Fibroblast of villous mesenchyme (primary cell): ENCODE data around the gene RALGPS1. TPM values are rescaled to one million over a fixed set of nuclear protein-coding genes. Genes with fewer than 3 reads are reported as not detected.

Experiments used
- DNase-seq: peaks from one replicate; pipeline ENCODE4 v3.0.0-alpha.2; 2010; ENCODE audit warnings: low read depth
- H3K4me3 ChIP-seq: 2 replicates; pipeline ENCODE4 v1.5.1; 2011; ENCODE audit warnings: low read depth, mild to moderate bottlenecking, low read length
- total RNA-seq: library from RNA; depleted of rRNA; stranded (reverse); fragments of >200 nt; gene quantifications from 2 replicates; pipeline ENCODE4 v1.2.3, GENCODE V29; 2012
- TF ChIP-seq, protein P1 (sequence below): IDR thresholded peaks from 2 replicates; pipeline ENCODE4 v1.5.1; 2012; ENCODE audit warnings: low read depth, mild to moderate bottlenecking, low read length; ENCODE audit not compliant: insufficient read depth

The RALGPS1 gene
- total RNA-seq, 1 donor, result 2.6 TPM

DNA sequence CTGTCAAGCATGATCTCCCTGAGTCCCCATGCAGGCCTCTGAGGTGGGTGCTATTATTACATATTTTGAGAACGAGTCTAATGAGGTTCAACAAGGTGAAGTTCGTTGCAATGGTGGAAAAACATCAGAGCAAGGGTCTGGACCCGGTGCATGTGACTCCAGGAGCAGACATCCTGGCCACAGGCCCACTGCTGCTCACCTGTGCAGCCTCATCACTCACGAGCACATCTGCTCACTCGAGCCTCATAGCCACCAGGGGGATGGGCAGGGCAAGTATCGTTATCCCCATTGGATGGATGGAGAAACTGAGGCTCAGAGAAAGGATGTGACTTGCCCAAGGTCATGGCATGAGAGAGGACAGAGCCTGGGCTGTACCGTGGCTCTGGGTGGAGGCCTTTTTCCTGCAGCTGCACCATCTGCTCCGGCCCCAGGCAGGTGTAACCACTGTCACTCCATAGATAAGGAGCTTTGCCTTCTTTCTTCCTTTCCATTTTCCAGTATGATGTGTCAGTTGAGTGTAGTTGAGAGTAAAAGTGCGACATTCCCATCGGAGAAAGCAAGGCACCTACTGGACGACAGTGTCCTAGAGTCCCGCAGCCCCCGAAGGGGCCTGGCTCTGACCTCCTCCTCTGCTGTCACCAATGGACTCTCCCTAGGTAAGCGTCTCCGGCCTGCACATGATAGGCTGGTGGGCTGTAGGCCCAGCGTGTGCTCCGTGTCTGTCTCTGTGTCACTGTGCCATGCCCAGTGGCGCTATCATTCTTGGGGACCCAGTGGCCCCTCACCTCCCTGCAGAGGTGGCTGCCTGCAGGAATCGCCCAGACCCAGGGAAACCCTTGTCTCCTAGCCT lies 281.6 kb downstream of the RALGPS1 start:
- TF ChIP-seq, protein P1, sequence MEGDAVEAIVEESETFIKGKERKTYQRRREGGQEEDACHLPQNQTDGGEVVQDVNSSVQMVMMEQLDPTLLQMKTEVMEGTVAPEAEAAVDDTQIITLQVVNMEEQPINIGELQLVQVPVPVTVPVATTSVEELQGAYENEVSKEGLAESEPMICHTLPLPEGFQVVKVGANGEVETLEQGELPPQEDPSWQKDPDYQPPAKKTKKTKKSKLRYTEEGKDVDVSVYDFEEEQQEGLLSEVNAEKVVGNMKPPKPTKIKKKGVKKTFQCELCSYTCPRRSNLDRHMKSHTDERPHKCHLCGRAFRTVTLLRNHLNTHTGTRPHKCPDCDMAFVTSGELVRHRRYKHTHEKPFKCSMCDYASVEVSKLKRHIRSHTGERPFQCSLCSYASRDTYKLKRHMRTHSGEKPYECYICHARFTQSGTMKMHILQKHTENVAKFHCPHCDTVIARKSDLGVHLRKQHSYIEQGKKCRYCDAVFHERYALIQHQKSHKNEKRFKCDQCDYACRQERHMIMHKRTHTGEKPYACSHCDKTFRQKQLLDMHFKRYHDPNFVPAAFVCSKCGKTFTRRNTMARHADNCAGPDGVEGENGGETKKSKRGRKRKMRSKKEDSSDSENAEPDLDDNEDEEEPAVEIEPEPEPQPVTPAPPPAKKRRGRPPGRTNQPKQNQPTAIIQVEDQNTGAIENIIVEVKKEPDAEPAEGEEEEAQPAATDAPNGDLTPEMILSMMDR, result no peak
- no peak for DNase-seq

GRCh38 chr9:127196826-127197145 lies 282.2 kb downstream of the RALGPS1 start:
- DNase-seq, result no peak
- TF ChIP-seq, protein P1, result no peak
- H3K4me3 ChIP-seq, result no peak overlapping the region

More for the DNA sequence above, 281.6 kb downstream of the RALGPS1 start:
- H3K4me3 ChIP-seq, result no peak overlapping the region

- TF ChIP-seq, protein P1, result no peak
- no peak overlapping the region for H3K4me3 ChIP-seq
- DNase-seq, result peak; percentile 44
Measured at GRCh38 chr9:127197186-127197860, 282.7 kb downstream of the RALGPS1 start.

GRCh38 chr9:127197861-127198430 lies 283.4 kb downstream of the RALGPS1 start:
- peak; percentile 70 for DNase-seq
- TF ChIP-seq, protein P1, result no peak
- no peak overlapping the region for H3K4me3 ChIP-seq

DNA sequence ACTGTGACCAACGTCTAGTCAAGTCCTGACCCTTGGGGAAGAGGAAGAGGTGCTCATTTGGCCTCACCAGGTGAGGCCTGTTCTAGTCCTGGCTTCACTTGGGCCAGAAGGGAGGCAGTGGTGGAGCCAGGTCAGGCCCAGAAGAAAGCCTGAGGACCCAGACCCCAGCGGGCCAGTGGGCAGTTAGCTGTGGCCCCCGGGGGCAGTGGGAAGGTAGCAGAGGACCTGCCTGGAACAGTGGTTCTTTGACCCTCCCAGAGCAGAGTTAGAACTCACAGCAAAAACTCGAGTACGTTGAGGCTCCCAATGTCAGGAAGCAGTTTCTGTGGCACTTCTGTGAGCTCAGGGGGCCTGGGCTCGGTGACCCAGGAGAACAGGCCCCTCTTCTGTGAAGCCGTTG lies 284.0 kb downstream of the RALGPS1 start:
- no peak for DNase-seq
- H3K4me3 ChIP-seq, result no peak overlapping the region
- TF ChIP-seq, protein P1, result no peak

DNA sequence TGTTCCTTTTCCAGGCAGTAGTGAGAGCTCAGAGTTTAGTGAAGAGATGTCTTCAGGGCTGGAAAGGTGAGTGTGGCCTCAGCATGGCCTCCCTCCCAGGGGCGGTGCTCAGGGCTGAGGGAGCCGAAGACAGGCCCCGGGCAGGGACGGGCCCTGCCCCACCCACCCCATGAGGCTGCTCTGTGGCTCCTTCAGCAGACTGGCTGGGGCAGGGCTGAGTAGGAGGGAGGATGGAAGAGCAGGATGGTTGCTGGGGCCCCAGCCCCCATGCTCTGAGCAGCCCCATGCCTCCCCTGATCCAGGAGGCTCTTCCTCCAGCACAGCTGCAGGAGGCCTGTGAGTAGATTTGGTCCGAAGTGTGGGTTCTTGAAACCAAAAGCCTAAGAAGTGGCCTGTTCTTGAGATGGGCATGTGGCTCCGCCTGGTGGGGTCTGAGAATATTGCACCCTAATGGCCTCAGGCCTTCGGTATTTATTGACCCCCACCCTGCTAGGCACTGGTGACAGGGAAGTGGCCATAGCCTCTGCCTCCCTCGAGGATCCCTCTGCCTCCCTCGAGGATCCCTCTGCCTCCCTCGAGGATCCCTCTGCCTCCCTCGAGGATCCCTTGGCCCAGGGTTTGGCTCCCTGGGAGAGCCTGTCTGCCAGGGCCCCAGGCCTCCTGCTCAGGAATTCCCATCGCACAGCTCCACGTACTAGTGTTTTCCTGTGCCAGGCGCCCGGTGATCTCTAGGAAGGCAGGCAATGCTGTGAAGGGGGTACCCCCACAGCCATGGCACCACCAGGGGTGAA lies 284.6 kb downstream of the RALGPS1 start:
- peak; percentile 87 for DNase-seq
- H3K4me3 ChIP-seq, result no peak overlapping the region
- TF ChIP-seq, protein P1, result peak; percentile 93
